HepG2 (cell line): ENCODE measurements around the gene PTPN5. TPM values are rescaled to one million over a fixed set of nuclear protein-coding genes. Genes with fewer than 3 reads are reported as not detected.

Experiments
- ATAC-seq: fragments of 200-7000 bp; cut with Tn5 transposase; 3 replicates; pipeline ENCODE4 v1.9.1; 2020; ENCODE audit warnings: mild to moderate bottlenecking, moderate library complexity
- BruUV-seq: library from RNA; stranded (reverse); fragments of 400-500 nt; replicated peaks from 2 replicates; lab custom pipeline; 2021; lab: Mats Ljungman, UMichigan
- CTCF ChIA-PET: fragments of 300-600 bp; formaldehyde crosslinking; extraction: SDS; loops from one replicate; lab custom pipeline; 2021; ENCODE audit warnings: low total read pairs, inconsistent platforms, low intra/inter-chr PET ratio; lab: Yijun Ruan, JAX
- POLR2A ChIA-PET: fragments of 350-600 bp; sonication (Branson Sonifier 250); formaldehyde crosslinking; loops from one replicate; lab custom pipeline; 2020; ENCODE audit warnings: antibody characterized with exemption, inconsistent platforms; lab: Yijun Ruan, JAX
- DNase-seq: peaks from one replicate; pipeline ENCODE4 v3.0.0-alpha.2; 2015; ENCODE audit warnings: low spot score
- FAIRE-seq: peaks from 3 replicates; lab custom pipeline; 2011; peaks lifted over from hg19 to GRCh38; lab: Jason Lieb, UNC
- H2AFZ ChIP-seq: one replicate; pipeline ENCODE4 v1.6.1; 2011; ENCODE audit warnings: low read length, inconsistent platforms
- H3K27ac ChIP-seq: fragments of 300-600 bp; 3 replicates; pipeline ENCODE4 v1.8.0; 2011; ENCODE audit warnings: mixed run types, mild to moderate bottlenecking, mixed read lengths, low read length, inconsistent platforms; ENCODE audit not compliant: insufficient read depth; ENCODE audit errors: extremely low read length
- H3K27me3 ChIP-seq, 2 experiments: fragments of 200-600 bp in 1 of 2; 2 replicates in 1 of 2; 3 replicates in 1 of 2; pipeline versions ENCODE4 v1.6.0 to v1.8.0; 2011; ENCODE audit warnings: low read length in 2 of 2, mild to moderate bottlenecking in 2 of 2, moderate library complexity in 2 of 2, inconsistent platforms in 1 of 2; ENCODE audit not compliant: insufficient read depth in 2 of 2, control insufficient read depth in 1 of 2
- H3K36me3 ChIP-seq, 2 experiments: fragments of 200-600 bp in 1 of 2; replicated peaks in 1 of 2; 2 replicates in 1 of 2; 3 replicates in 1 of 2; pipeline versions ENCODE4 v1.5.1 to v1.8.0; 2011; ENCODE audit warnings: low read length in 2 of 2, inconsistent platforms in 1 of 2; ENCODE audit not compliant: insufficient read depth in 2 of 2, control insufficient read depth in 1 of 2
- H3K4me1 ChIP-seq: 2 replicates; pipeline ENCODE4 v1.5.1; 2012; ENCODE audit warnings: low read length, inconsistent platforms; ENCODE audit not compliant: insufficient read depth
- H3K4me2 ChIP-seq: 2 replicates; pipeline ENCODE4 v1.6.0; 2011; ENCODE audit warnings: low read depth, low read length, inconsistent platforms
- H3K4me3 ChIP-seq, 3 experiments: fragments of 200-600 bp in 1 of 3; sonication (generic), shearing (Covaris generic) in 1 of 3; replicated peaks in 1 of 3; 2 replicates each; pipeline ENCODE4 v1.5.1; 2011 to 2016; ENCODE audit warnings: low read length in 3 of 3, inconsistent platforms in 2 of 3, low read depth in 2 of 3, mild to moderate bottlenecking in 2 of 3, control low read depth in 1 of 3, mixed read lengths in 1 of 3; ENCODE audit not compliant: insufficient read depth in 1 of 3
- H3K79me2 ChIP-seq: one replicate; pipeline ENCODE4 v1.6.1; 2011; ENCODE audit warnings: low read length, inconsistent platforms; ENCODE audit not compliant: insufficient read depth
- H3K9ac ChIP-seq: 2 replicates; pipeline ENCODE4 v1.6.0; 2011; ENCODE audit warnings: mild to moderate bottlenecking, low read depth, low read length, inconsistent platforms; ENCODE audit not compliant: insufficient read depth
- H3K9me3 ChIP-seq: 2 replicates; pipeline ENCODE4 v1.5.1; 2012; ENCODE audit warnings: mild to moderate bottlenecking, low read length
- H4K20me1 ChIP-seq: 2 replicates; pipeline ENCODE4 v1.6.0; 2011; ENCODE audit warnings: inconsistent platforms, mild to moderate bottlenecking, low read length, moderate library complexity; ENCODE audit not compliant: insufficient read depth
- ATF7 ChIP-seq, 2 experiments: fragments of 450-650 bp in 1 of 2; sonication (generic) in 1 of 2; formaldehyde crosslinking in 1 of 2; IDR thresholded peaks; 2 replicates each; pipeline versions ENCODE4 v1.4.0 to v1.6.1; 2016 to 2020; ENCODE audit warnings: antibody characterized with exemption in 1 of 2, mild to moderate bottlenecking in 1 of 2, missing genetic modification reagents in 1 of 2
- CBFB ChIP-seq: sonication (generic); formaldehyde crosslinking; IDR thresholded peaks from 2 replicates; pipeline ENCODE4 v1.4.0; 2020; ENCODE audit warnings: missing genetic modification reagents
- FOXO1 ChIP-seq: sonication (generic); formaldehyde crosslinking; IDR thresholded peaks from 2 replicates; pipeline ENCODE4 v1.4.0; 2020; ENCODE audit warnings: missing genetic modification reagents
- HNRNPUL1 ChIP-seq: fragments of 200-400 bp; formaldehyde crosslinking; IDR thresholded peaks from 2 replicates; pipeline ENCODE4 v1.6.1; 2017; ENCODE audit warnings: low read depth, mild to moderate bottlenecking, low read length, moderate library complexity
- MTA3 ChIP-seq: sonication (generic); formaldehyde crosslinking; IDR thresholded peaks from 2 replicates; pipeline ENCODE4 v1.4.0; 2020; ENCODE audit warnings: missing genetic modification reagents
- NFKB2 ChIP-seq: sonication (generic); formaldehyde crosslinking; IDR thresholded peaks from 2 replicates; pipeline ENCODE4 v1.4.0; 2020; ENCODE audit warnings: missing genetic modification reagents, borderline replicate concordance
- STAG1 ChIP-seq: sonication (generic); formaldehyde crosslinking; IDR thresholded peaks from 2 replicates; pipeline ENCODE4 v1.4.0; 2020; ENCODE audit warnings: missing genetic modification reagents
- ZBTB7B ChIP-seq: sonication (generic); formaldehyde crosslinking; IDR thresholded peaks from 2 replicates; pipeline ENCODE4 v1.4.0; 2020; ENCODE audit warnings: missing genetic modification reagents
- ZNF781 ChIP-seq: sonication (generic); formaldehyde crosslinking; IDR thresholded peaks from 2 replicates; pipeline ENCODE4 v1.5.1; 2020; ENCODE audit warnings: borderline replicate concordance, mild to moderate bottlenecking, missing genetic modification reagents; ENCODE audit errors: not compliant biosample characterization
- WGBS: methylation state at CpG from one replicate; pipeline ENCODE4 v1.1.6; 2017; ENCODE audit warnings: low lambda C conversion rate; 5-methylcytosine and 5-hydroxymethylcytosine counted together
- in situ Hi-C: cut with HindIII; loops from 2 replicates; pipeline ENCODE4 v1.10.0; 2017; ENCODE audit warnings: low pct_unique_long_range_greater_than_20kb; ENCODE audit not compliant: extremely low pct_ligation_motif_present
- intact Hi-C: fragments of 100-400 bp; cut with micrococcal nuclease; formaldehyde crosslinking; loops from one replicate; pipeline ENCODE4 v1.10.0; 2022; ENCODE audit not compliant: unreplicated experiment
- polyA plus RNA-seq, 8 experiments: library from polyadenylated mRNA; depleted of rRNA in 3 of 8; stranded (reverse) in 7 of 8; unstranded in 1 of 8; fragments of >200 nt; fragmentation: Illumina TruSeq in 4 of 8; extraction: Trizol in 4 of 8; gene quantifications; 2 replicates each; pipeline versions ENCODE4 v1.2.1 to v1.2.3, GENCODE V29; 2011 to 2016; ENCODE audit warnings: low read depth in 4 of 8, missing spikeins in 1 of 8, mixed read lengths in 1 of 8; ENCODE audit not compliant: insufficient read depth in 1 of 8
- total RNA-seq, 5 experiments: library from RNA; depleted of rRNA; stranded (reverse); fragments of >200 nt; fragmentation: Illumina TruSeq; extraction: Trizol; gene quantifications; 2 replicates each; pipeline ENCODE4 v1.2.3, GENCODE V29; 2016; ENCODE audit warnings: low read depth in 1 of 5
- TF ChIP-seq, protein P1 (sequence below), 2 experiments: sonication (generic) in 1 of 2; formaldehyde crosslinking in 1 of 2; IDR thresholded peaks; 2 replicates each; pipeline versions ENCODE4 v1.4.0 to v1.6.1; 2016 to 2020; ENCODE audit warnings: borderline replicate concordance in 1 of 2, low read depth in 1 of 2, mild to moderate bottlenecking in 1 of 2, missing genetic modification reagents in 1 of 2

PTPN5 gene
- total and polyA plus RNA-seq, 2 of the 13 experiments (the other 11 are each of a cell fraction or from before 2014, with no cell fraction given): not detected

DNA sequence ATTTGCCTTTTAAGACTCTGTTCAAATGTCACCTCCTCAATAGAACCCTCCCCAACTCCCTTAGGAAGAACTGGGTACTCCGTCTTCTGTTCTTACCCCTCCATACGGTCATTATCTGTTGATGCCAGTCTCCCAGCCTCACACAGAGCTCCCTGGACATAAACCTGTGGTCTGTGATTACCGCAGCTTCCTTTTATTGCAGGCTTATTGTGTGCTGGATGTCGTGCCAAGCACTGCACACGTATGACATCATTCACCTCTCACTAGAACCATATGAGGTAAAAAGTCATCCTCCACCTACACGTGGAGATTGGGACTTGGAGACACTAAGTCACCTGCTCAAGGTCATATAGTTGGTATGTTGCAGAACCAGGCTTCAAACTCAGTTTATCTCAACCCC lies 15.3 kb downstream of the PTPN5 start:
- no peaks in the 10 kb centered on the region for H3K79me2 ChIP-seq
- H3K4me2 ChIP-seq: no peak overlapping the region
- BruUV-seq: no TSS peak
- H3K9ac ChIP-seq: no peak overlapping the region
- FAIRE-seq (no peak), ATAC-seq (no peak), DNase-seq (no peak)
- in situ Hi-C loops: no loop called here
- ChIA-PET CTCF (interaction anchor here (1.1 to 1.8 kb wide), 2 partner anchors 26 to 77 kb away, joined by 4 to 7 read pairs; no protein-coding TSS in a partner anchor), POLR2A (no interaction called here)
- no peak overlapping the region for H2AFZ ChIP-seq
- intact Hi-C loops: no loop called here
- H3K4me3 ChIP-seq: no peak overlapping the region
- peaks cover 5 to 18% of the 10 kb centered on the region in 2 experiments; a peak in 3 of 5 replicates for H3K27me3 ChIP-seq
- no peak overlapping the region for H3K27ac ChIP-seq
- no peak for TF ChIP-seq ZBTB7B (CRISPR knock-in tag)
- peak; percentile 27; the same call in 1 of the 2 replicates for TF ChIP-seq ATF7 (IDR thresholded peaks at IDR 0.05)
- no peak for TF ChIP-seq ATF7 (CRISPR knock-in tag; IDR thresholded peaks at IDR 0.05)
- no peaks in the 10 kb centered on the region for H3K9me3 ChIP-seq
- H3K36me3 ChIP-seq: no peaks in the 10 kb centered on the region
- H4K20me1 ChIP-seq: no peaks in the 10 kb centered on the region
- 2% methylated on average over 6 of the region's 6 CpGs for WGBS
- no peaks in the 10 kb centered on the region for H3K4me1 ChIP-seq

DNA sequence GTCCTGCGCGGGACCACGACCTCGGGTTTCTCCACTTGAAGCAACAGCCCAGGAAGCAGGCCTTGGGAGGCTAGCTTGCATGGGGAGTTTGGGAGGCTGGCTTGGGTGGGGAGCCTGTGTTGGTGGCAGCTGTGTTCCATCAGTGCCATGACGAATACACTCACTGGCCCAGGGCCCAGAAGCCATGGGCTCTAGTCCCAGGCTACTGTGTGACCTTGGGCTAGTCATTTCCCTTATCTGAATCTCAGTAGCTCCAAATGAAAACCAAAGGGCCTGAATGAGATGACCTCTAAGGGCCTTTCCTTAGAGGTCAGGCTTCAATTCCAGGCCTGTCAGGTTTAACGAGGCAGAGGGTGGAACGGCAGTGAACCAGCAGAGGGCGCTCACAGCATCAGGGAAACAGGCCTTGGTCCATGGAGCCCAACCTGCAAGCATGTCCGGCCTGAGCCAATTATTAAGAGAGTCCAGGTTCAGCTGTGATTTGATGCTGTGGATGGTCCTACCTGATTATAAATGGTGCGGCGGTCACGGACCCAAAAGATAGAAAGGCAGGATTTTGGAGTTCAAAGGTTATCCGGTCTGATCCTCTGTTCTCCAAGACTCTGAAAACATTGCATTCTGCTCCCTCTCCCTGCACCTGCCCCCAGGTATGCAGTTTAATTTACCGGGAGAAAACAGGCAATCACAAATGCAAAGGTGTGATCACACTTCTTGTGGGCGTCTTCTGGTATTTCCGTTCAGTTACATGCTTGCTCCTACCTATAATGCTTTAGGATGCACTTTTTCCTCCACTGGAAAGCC lies 15.9 kb downstream of the PTPN5 start:
- Histone ChIP-seq H4K20me1 (no peaks in the 10 kb centered on the region), H3K79me2 (no peaks in the 10 kb centered on the region), H3K4me2 (no peak overlapping the region), H3K27me3 (peaks cover 5 to 23% of the 10 kb centered on the region in 2 experiments; a peak in 3 of 5 replicates), H2AFZ (no peak overlapping the region), H3K9me3 (no peaks in the 10 kb centered on the region), H3K36me3 (no peaks in the 10 kb centered on the region), H3K9ac (no peak overlapping the region), H3K4me3 (no peak overlapping the region), H3K27ac (no peak overlapping the region), H3K4me1 (no peaks in the 10 kb centered on the region)
- intact Hi-C loops: loop anchor here (1.0 kb wide), 2 partner anchors 27 to 78 kb away; no protein-coding TSS in a partner anchor
- ATAC-seq (peak; percentile 91), FAIRE-seq (peak; percentile 81), DNase-seq (peak; percentile 46)
- WGBS: 4% methylated on average over 12 of the region's 16 CpGs
- ChIA-PET CTCF (interaction anchor here (0.8 to 1.8 kb wide), 3 partner anchors 27 to 78 kb away, joined by 4 to 7 read pairs (median 4); no protein-coding TSS in a partner anchor), POLR2A (no interaction called here)
- in situ Hi-C loops: no loop called here
- BruUV-seq: no TSS peak
- TF ChIP-seq MTA3 (CRISPR knock-in tag) (no peak), CBFB (no peak), STAG1 (CRISPR knock-in tag) (peak; percentile 68), FOXO1 (CRISPR knock-in tag) (no peak), NFKB2 (no peak), HNRNPUL1 (no peak), ZNF781 (CRISPR knock-in tag) (no peak)
- TF ChIP-seq, protein P1, sequence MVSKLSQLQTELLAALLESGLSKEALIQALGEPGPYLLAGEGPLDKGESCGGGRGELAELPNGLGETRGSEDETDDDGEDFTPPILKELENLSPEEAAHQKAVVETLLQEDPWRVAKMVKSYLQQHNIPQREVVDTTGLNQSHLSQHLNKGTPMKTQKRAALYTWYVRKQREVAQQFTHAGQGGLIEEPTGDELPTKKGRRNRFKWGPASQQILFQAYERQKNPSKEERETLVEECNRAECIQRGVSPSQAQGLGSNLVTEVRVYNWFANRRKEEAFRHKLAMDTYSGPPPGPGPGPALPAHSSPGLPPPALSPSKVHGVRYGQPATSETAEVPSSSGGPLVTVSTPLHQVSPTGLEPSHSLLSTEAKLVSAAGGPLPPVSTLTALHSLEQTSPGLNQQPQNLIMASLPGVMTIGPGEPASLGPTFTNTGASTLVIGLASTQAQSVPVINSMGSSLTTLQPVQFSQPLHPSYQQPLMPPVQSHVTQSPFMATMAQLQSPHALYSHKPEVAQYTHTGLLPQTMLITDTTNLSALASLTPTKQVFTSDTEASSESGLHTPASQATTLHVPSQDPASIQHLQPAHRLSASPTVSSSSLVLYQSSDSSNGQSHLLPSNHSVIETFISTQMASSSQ (IDR thresholded peaks at IDR 0.05; ENCODE audit: low read depth): no peak
- TF ChIP-seq, protein P1 (CRISPR knock-in tag; IDR thresholded peaks at IDR 0.05; ENCODE audit: borderline replicate concordance): no peak
